Measurements from ENCODE around the gene APPL2. TPM values are rescaled to one million over a fixed set of nuclear protein-coding genes. Genes with fewer than 3 reads are reported as not detected.

APPL2 gene
- total RNA-seq, 1 donor from 2014 or later, result 47.5 TPM

DNA sequence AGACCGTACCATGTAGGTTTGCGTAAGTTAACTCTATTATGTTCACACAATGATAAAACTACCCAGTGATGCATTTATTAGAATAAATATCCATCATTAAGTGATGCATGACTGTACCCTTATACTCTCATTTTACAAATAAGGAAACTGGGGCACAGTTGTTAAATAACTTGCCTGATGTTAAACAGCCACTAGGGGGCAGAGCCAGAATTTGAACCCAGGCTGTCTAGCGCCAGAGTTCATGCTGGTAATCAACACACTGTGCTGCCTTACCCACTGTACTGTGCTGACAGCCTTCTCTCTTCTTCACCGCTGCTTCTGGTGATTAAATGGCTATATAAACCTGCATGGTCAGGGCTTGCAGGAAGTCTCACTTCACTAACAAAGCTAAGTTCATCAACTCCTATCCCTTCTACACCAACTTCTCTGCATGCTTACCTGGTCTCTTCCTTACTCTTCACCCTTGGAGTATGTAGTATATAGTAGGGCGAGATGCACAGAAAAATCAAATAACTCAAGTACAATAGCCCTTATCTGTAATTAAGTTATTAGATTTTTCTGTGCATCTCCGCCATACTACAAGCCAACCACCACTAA, 43.6 kb upstream of the APPL2 start:
- H3K36me3 Mint-ChIP-seq (ENCODE audit: low read depth), result no peaks in the 10 kb centered on the region
- H3K27me3 Mint-ChIP-seq (ENCODE audit: low read depth), result no peaks in the 10 kb centered on the region
- no peaks in the 10 kb centered on the region for H3K9me3 Mint-ChIP-seq (ENCODE audit: low read depth)
- H3K4me1 Mint-ChIP-seq (ENCODE audit: low read depth), result no peaks in the 10 kb centered on the region
- H3K27ac Mint-ChIP-seq (ENCODE audit: unreplicated experiment), result no peak overlapping the region
- TF ChIP-seq, protein P1, sequence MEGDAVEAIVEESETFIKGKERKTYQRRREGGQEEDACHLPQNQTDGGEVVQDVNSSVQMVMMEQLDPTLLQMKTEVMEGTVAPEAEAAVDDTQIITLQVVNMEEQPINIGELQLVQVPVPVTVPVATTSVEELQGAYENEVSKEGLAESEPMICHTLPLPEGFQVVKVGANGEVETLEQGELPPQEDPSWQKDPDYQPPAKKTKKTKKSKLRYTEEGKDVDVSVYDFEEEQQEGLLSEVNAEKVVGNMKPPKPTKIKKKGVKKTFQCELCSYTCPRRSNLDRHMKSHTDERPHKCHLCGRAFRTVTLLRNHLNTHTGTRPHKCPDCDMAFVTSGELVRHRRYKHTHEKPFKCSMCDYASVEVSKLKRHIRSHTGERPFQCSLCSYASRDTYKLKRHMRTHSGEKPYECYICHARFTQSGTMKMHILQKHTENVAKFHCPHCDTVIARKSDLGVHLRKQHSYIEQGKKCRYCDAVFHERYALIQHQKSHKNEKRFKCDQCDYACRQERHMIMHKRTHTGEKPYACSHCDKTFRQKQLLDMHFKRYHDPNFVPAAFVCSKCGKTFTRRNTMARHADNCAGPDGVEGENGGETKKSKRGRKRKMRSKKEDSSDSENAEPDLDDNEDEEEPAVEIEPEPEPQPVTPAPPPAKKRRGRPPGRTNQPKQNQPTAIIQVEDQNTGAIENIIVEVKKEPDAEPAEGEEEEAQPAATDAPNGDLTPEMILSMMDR (IDR thresholded peaks at IDR 0.05), result peak; percentile 79
- no peak overlapping the region for H3K4me3 Mint-ChIP-seq (ENCODE audit: unreplicated experiment)
- DNase-seq (ENCODE audit: low spot score), result no peak

DNA sequence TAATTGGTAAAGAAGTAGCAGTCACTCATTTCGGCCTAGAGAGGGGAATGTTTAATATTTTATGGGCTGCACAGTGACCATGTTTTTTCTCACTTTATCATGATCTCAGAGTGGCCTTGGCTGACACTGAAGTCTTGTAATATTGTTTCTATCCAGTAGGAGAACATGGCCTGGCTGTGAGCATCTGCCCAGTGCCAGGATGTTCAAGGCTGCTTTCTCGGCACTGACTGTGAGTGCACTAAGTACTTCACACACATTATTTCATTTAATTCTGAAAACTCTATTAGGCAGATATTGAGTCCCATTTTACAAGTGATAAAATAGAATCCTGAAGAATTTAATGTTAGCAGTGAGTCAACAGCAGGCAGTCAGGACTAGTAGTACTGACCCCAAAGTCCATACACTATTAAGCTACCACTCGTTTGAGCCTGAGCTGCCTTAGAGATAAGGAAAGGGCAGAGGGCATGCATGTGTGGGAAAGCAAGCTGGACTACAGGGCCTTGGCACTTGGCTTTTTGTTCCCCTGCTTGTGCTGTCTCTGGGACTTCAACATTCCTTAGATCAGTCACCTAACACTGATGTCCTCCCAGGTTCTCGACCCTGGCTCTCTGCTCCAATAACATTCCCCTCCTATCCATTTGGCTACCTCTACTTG, 42.2 kb upstream of the APPL2 start:
- Mint-ChIP-seq H3K4me1 (ENCODE audit: low read depth) (no peaks in the 10 kb centered on the region), H3K9me3 (ENCODE audit: low read depth) (no peaks in the 10 kb centered on the region), H3K27ac (ENCODE audit: unreplicated experiment) (no peak overlapping the region), H3K4me3 (ENCODE audit: unreplicated experiment) (no peak overlapping the region), H3K36me3 (ENCODE audit: low read depth) (no peaks in the 10 kb centered on the region), H3K27me3 (ENCODE audit: low read depth) (no peaks in the 10 kb centered on the region)
- no peak for DNase-seq (ENCODE audit: low spot score)
- TF ChIP-seq, protein P1 (IDR thresholded peaks at IDR 0.05), result peak; percentile 49

DNA sequence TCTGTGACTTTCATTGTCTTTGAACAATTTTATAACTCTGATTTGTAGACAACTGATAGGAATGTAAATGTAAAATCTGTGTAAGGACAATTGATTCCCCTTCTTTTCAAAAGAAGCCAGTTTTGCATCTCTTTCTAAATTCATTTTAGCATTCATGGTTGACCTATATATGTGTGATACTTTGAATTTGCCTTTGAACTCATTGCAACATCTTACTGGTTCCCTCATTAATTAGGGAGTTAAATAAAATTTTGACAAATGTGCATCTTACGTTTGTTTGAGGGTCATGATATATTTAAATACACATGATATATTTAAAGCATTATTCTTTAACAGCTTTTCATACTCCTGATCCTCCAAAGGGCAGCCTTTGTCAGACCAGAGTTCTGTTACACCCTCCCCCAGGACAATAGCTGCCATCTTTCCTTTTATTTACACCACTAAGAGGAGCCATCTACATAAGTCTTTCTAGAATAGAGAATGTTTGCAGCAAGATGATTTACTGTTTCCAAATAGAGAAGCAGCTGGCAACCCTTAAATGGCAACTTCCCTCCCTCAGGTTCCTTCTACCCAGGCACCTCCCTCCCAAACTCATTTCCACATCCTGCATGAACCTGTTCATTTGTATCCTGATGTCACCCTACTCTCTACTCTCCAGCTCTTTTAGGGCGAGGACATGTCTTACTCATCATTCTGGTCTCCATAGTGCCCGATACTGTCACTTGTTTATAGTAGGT, 40.2 kb upstream of the APPL2 start:
- no peaks in the 10 kb centered on the region for H3K27me3 Mint-ChIP-seq (ENCODE audit: low read depth)

DNA sequence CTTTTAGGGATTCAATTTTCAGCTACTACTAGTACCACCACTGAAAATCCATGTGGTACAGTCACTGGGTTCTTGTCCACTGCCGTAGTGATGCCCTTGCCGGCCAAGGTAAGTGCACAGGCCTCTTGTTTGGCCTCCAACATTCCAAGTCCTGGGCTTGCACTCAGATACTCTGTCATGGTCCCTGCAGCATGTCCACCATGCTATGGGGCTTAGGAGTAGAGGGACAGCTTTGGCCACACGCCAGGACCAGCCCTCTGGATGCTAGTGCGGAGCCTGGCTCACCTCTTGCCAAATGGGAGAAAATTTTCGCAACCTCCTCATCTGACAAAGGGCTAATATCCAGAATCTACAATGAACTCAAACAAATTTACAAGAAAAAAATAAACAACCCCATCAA, 38.6 kb upstream of the APPL2 start:
- Mint-ChIP-seq H3K27ac (ENCODE audit: unreplicated experiment) (no peak overlapping the region), H3K4me1 (ENCODE audit: low read depth) (no peaks in the 10 kb centered on the region), H3K9me3 (ENCODE audit: low read depth) (no peaks in the 10 kb centered on the region), H3K36me3 (ENCODE audit: low read depth) (no peaks in the 10 kb centered on the region), H3K27me3 (ENCODE audit: low read depth) (no peaks in the 10 kb centered on the region), H3K4me3 (ENCODE audit: unreplicated experiment) (no peak overlapping the region)
- TF ChIP-seq, protein P1 (IDR thresholded peaks at IDR 0.05), result no peak
- DNase-seq (ENCODE audit: low spot score), result no peak

More for the DNA sequence above, 40.2 kb upstream of the APPL2 start:
- Mint-ChIP-seq H3K4me1 (ENCODE audit: low read depth) (no peaks in the 10 kb centered on the region), H3K4me3 (ENCODE audit: unreplicated experiment) (no peak overlapping the region), H3K27ac (ENCODE audit: unreplicated experiment) (no peak overlapping the region), H3K36me3 (ENCODE audit: low read depth) (no peaks in the 10 kb centered on the region), H3K9me3 (ENCODE audit: low read depth) (no peaks in the 10 kb centered on the region)
- TF ChIP-seq, protein P1 (IDR thresholded peaks at IDR 0.05), result no peak
- no peak for DNase-seq (ENCODE audit: low spot score)

DNA sequence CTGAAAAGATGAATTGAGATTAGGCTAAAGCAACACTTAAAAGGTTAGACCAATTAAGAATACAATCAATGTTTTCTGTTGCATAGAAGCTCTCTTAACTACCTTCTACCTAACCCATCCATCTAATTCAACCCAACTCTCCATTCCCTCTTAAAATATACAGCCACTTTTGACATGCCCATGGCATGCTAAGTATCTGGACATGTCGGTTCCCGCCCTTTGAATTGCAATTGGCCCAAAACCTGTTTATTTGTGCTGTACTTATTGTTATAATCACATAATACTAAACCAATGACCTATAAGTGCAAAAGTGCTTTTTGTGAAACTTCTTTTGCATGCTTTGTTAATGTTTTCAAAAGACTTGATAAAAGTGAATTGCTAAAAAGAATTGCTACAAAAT, 37.6 kb upstream of the APPL2 start:
- TF ChIP-seq, protein P1 (IDR thresholded peaks at IDR 0.05), result no peak
- H3K27ac Mint-ChIP-seq (ENCODE audit: unreplicated experiment), result no peak overlapping the region
- H3K36me3 Mint-ChIP-seq (ENCODE audit: low read depth), result no peaks in the 10 kb centered on the region
- no peak for DNase-seq (ENCODE audit: low spot score)
- no peaks in the 10 kb centered on the region for H3K4me1 Mint-ChIP-seq (ENCODE audit: low read depth)
- no peaks in the 10 kb centered on the region for H3K9me3 Mint-ChIP-seq (ENCODE audit: low read depth)
- H3K4me3 Mint-ChIP-seq (ENCODE audit: unreplicated experiment), result no peak overlapping the region
- H3K27me3 Mint-ChIP-seq (ENCODE audit: low read depth), result no peaks in the 10 kb centered on the region

Data from chondrocyte (in vitro differentiated cells).